IPS-NIHi7 (cell line): ENCODE data around the gene GUCY1B1.
"Not testable (repeated sequence)": the region's sequence is repeated elsewhere in the genome, so short reads cannot be mapped to it uniquely, and the experiment has no call there.

Experiments used
- DNase-seq: peaks from one replicate; pipeline ENCODE4 v3.0.0; 2012; ENCODE audit warnings: mixed read lengths; ENCODE audit errors: extremely low spot score

The GUCY1B1 gene

GRCh38 chr4:155761916-155762315, 3.1 kb downstream of the GUCY1B1 start:
- peak; percentile 9 for DNase-seq

- DNase-seq: no peak
Measured at GRCh38 chr4:155762334-155762733, 3.5 kb downstream of the GUCY1B1 start.

GRCh38 chr4:155763551-155763950, 4.7 kb downstream of the GUCY1B1 start:
- DNase-seq: no peak

GRCh38 chr4:155765149-155765548, 6.3 kb downstream of the GUCY1B1 start:
- DNase-seq: no peak

- no peak for DNase-seq
Measured at GRCh38 chr4:155766622-155767021, 7.8 kb downstream of the GUCY1B1 start.

- no peak for DNase-seq
Measured at GRCh38 chr4:155768370-155768769, 9.5 kb downstream of the GUCY1B1 start.

- no peak for DNase-seq
Measured at GRCh38 chr4:155769090-155769489, 10.3 kb downstream of the GUCY1B1 start.

GRCh38 chr4:155772459-155773195, 13.8 kb downstream of the GUCY1B1 start:
- no peak for DNase-seq

GRCh38 chr4:155773196-155773800, 14.5 kb downstream of the GUCY1B1 start:
- no peak for DNase-seq

- no peak for DNase-seq
Measured at GRCh38 chr4:155774033-155774432, 15.2 kb downstream of the GUCY1B1 start.

- DNase-seq: no peak
Measured at GRCh38 chr4:155777971-155778735, 19.3 kb downstream of the GUCY1B1 start.

GRCh38 chr4:155780775-155781174, 22.0 kb downstream of the GUCY1B1 start:
- DNase-seq: no peak

GRCh38 chr4:155781249-155781831, 22.5 kb downstream of the GUCY1B1 start:
- no peak for DNase-seq

GRCh38 chr4:155784637-155785036, 25.8 kb downstream of the GUCY1B1 start:
- no peak for DNase-seq

GRCh38 chr4:155785828-155786227, 27.0 kb downstream of the GUCY1B1 start:
- no peak for DNase-seq

GRCh38 chr4:155787113-155787710, 28.4 kb downstream of the GUCY1B1 start:
- peak; percentile 57 for DNase-seq

- DNase-seq: no peak
Measured at GRCh38 chr4:155789391-155789790, 30.6 kb downstream of the GUCY1B1 start.

GRCh38 chr4:155789982-155790381, 31.2 kb downstream of the GUCY1B1 start:
- DNase-seq: no peak

- DNase-seq: no peak
Measured at GRCh38 chr4:155794589-155795236, 35.9 kb downstream of the GUCY1B1 start.

- DNase-seq: peak; percentile 39
Measured at GRCh38 chr4:155795991-155796390, 37.2 kb downstream of the GUCY1B1 start.

- not testable (repeated sequence) for DNase-seq
Measured at GRCh38 chr4:155797581-155797980, 38.8 kb downstream of the GUCY1B1 start.
